Neural progenitor cell (in vitro differentiated cells): ENCODE measurements around the gene ZC3H12A.

ENCODE experiments used
- CTCF ChIP-seq: fragments of 200-600 bp; sonication (generic); IDR thresholded peaks from 2 replicates; pipeline ENCODE4 v1.5.1; 2017; ENCODE audit warnings: antibody characterized with exemption, mild to moderate bottlenecking
- EZH2 ChIP-seq: fragments of 200-600 bp; sonication (generic); IDR thresholded peaks from 2 replicates; pipeline ENCODE4 v1.6.1; 2017; ENCODE audit warnings: antibody characterized with exemption, mild to moderate bottlenecking, moderate library complexity
- EZH2phosphoT487 ChIP-seq: fragments of 200-600 bp; sonication (generic); IDR thresholded peaks from 2 replicates; pipeline ENCODE4 v1.6.1; 2017; ENCODE audit warnings: antibody characterized with exemption

- TF ChIP-seq CTCF (no peak), EZH2 (no peak), EZH2phosphoT487 (no peak)
These were observed 842 bp upstream of the ZC3H12A start for GRCh38 chr1:37473431-37474045.
